ENCODE data around the gene PRND.

DNA sequence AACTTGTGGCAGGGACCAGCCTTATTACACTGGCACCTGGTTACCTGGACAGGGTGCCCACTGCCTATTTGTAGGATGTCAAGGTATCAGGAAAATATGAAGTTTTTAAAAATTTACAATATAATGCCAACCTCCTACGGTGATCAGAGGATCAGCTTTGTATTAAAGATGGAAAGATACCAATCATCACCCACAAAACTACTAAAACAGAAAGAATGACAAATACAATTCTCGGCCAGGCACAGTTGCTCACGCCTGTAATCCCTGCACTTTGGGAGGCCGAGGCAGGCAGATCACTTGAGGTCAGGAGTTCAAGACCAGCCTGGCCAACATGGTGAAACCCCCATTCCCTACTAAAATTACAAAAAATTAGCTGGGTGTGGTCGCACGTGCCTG, 18.4 kb upstream of the PRND start:
- TF ChIP-seq CTCF (conservative IDR thresholded peaks at IDR 0.05; ENCODE audit: low read depth, low read length) (no peak), EZH2phosphoT487 (IDR thresholded peaks at IDR 0.05; ENCODE audit: borderline replicate concordance, low read length) (no peak)

Measured in PC-3 (cell line).